GM23338 (cell line): ENCODE measurements around the gene TRIM32. TPM values are rescaled to one million over a fixed set of nuclear protein-coding genes. Genes with fewer than 3 reads are reported as not detected.

ENCODE experiments used
- ATAC-seq: fragments of 200-7000 bp; cut with Tn5 transposase; 3 replicates; pipeline ENCODE4 v1.9.1; 2020
- DNase-seq: peaks from one replicate; pipeline ENCODE4 v3.0.0-alpha.2; 2015; ENCODE audit warnings: low spot score
- H2AFZ ChIP-seq: fragments of 200-600 bp; sonication (generic); 2 replicates; pipeline ENCODE4 v1.8.0; 2016; ENCODE audit warnings: antibody characterized with exemption, mild to moderate bottlenecking, moderate library complexity
- H3F3A ChIP-seq: fragments of 200-600 bp; sonication (generic); replicated peaks from 2 replicates; pipeline ENCODE4 v1.8.0; 2017; ENCODE audit warnings: antibody characterized with exemption, mixed run types, low read depth
- H3K27ac ChIP-seq: fragments of 200-600 bp; sonication (generic); 2 replicates; pipeline ENCODE4 v1.6.1; 2016; ENCODE audit warnings: low read depth
- H3K27me3 ChIP-seq: fragments of 200-600 bp; sonication (generic); 2 replicates; pipeline ENCODE4 v1.8.0; 2016; ENCODE audit warnings: mild to moderate bottlenecking, mixed run types, moderate library complexity; ENCODE audit not compliant: insufficient read depth
- H3K36me3 ChIP-seq: fragments of 200-600 bp; sonication (generic); 2 replicates; pipeline ENCODE4 v1.8.0; 2016; ENCODE audit warnings: mild to moderate bottlenecking; ENCODE audit not compliant: insufficient read depth
- H3K4me1 ChIP-seq: fragments of 200-600 bp; sonication (generic); 2 replicates; pipeline ENCODE4 v1.8.0; 2016; ENCODE audit warnings: mild to moderate bottlenecking, moderate library complexity; ENCODE audit not compliant: insufficient read depth
- H3K4me2 ChIP-seq: fragments of 200-600 bp; sonication (generic); 2 replicates; pipeline ENCODE4 v1.7.1; 2017; ENCODE audit warnings: mixed run types
- H3K4me3 ChIP-seq: fragments of 200-600 bp; sonication (generic); 2 replicates; pipeline ENCODE4 v1.6.1; 2016; ENCODE audit warnings: mixed run types
- H3K79me2 ChIP-seq: fragments of 200-600 bp; sonication (generic); replicated peaks from 2 replicates; pipeline ENCODE4 v1.8.0; 2017; ENCODE audit warnings: mild to moderate bottlenecking; ENCODE audit not compliant: insufficient read depth
- H3K9me2 ChIP-seq: fragments of 200-600 bp; sonication (generic); 2 replicates; pipeline ENCODE4 v1.8.0; 2017; ENCODE audit not compliant: insufficient read depth
- H4K20me1 ChIP-seq: fragments of 200-600 bp; sonication (generic); replicated peaks from 2 replicates; pipeline ENCODE4 v1.8.0; 2017; ENCODE audit warnings: mild to moderate bottlenecking; ENCODE audit not compliant: insufficient read depth
- H3K27ac Mint-ChIP-seq: 2 replicates; pipeline ENCODE4 v1.8.0; 2020; ENCODE audit warnings: inconsistent platforms, mild to moderate bottlenecking, moderate library complexity, mixed read lengths
- H3K27me3 Mint-ChIP-seq: 3 replicates; pipeline ENCODE4 v1.8.0; 2022; ENCODE audit warnings: low read depth, mild to moderate bottlenecking, moderate library complexity, mixed read lengths, inconsistent platforms; ENCODE audit not compliant: insufficient read depth, poor library complexity
- H3K36me3 Mint-ChIP-seq: 3 replicates; pipeline ENCODE4 v1.8.0; 2021; ENCODE audit warnings: low read depth, mild to moderate bottlenecking, inconsistent platforms, moderate library complexity, mixed read lengths
- H3K4me1 Mint-ChIP-seq: 3 replicates; pipeline ENCODE4 v1.8.0; 2020; ENCODE audit warnings: mild to moderate bottlenecking, inconsistent platforms, mixed read lengths
- H3K4me3 Mint-ChIP-seq: 3 replicates; pipeline ENCODE4 v1.8.0; 2021; ENCODE audit warnings: moderate library complexity, mild to moderate bottlenecking, inconsistent platforms, mixed read lengths
- H3K9me3 Mint-ChIP-seq: 3 replicates; pipeline ENCODE4 v1.8.0; 2020; ENCODE audit warnings: moderate library complexity, mild to moderate bottlenecking, inconsistent platforms, mixed read lengths
- CREB1 ChIP-seq: fragments of 250-450 bp; sonication (Bioruptor Pico); IDR thresholded peaks from 2 replicates; pipeline ENCODE4 v1.5.0; 2020; ENCODE audit warnings: low read depth, mild to moderate bottlenecking, moderate library complexity
- EZH2 ChIP-seq: fragments of 200-600 bp; sonication (generic); IDR thresholded peaks from one replicate; pipeline ENCODE4 v1.8.0; 2017; ENCODE audit warnings: antibody characterized with exemption, mild to moderate bottlenecking, low read depth; ENCODE audit not compliant: unreplicated experiment
- EZH2phosphoT487 ChIP-seq: fragments of 200-600 bp; sonication (generic); IDR thresholded peaks from one replicate; pipeline ENCODE4 v1.8.1; 2018; ENCODE audit warnings: antibody characterized with exemption; ENCODE audit not compliant: unreplicated experiment
- JUNB ChIP-seq: IDR thresholded peaks from one replicate; pipeline ENCODE4 v1.6.1; 2016; ENCODE audit warnings: antibody characterized with exemption; ENCODE audit not compliant: unreplicated experiment
- STAT1 ChIP-seq: IDR thresholded peaks from one replicate; pipeline ENCODE4 v1.6.1; 2016; ENCODE audit warnings: antibody characterized with exemption; ENCODE audit not compliant: unreplicated experiment
- ZNF114 ChIP-seq: fragments of 250-450 bp; sonication (Bioruptor Pico); IDR thresholded peaks from 2 replicates; pipeline ENCODE4 v1.5.0; 2020; ENCODE audit warnings: mild to moderate bottlenecking, moderate library complexity
- ZNF331 ChIP-seq: fragments of 250-450 bp; sonication (Bioruptor Pico); IDR thresholded peaks from 2 replicates; pipeline ENCODE4 v1.5.0; 2020; ENCODE audit warnings: low read depth, mild to moderate bottlenecking, moderate library complexity
- ZNF462 ChIP-seq: fragments of 250-450 bp; sonication (Bioruptor Pico); IDR thresholded peaks from 2 replicates; pipeline ENCODE4 v1.5.0; 2020; ENCODE audit warnings: mild to moderate bottlenecking, moderate library complexity
- polyA plus RNA-seq: library from polyadenylated mRNA; unstranded; fragments of >200 nt; fragmentation: Nextera tagmentation; extraction: Ambion mirVana; gene quantifications from 2 replicates; pipeline ENCODE4 v1.2.1, GENCODE V29; 2016
- total RNA-seq: library from RNA; depleted of rRNA; stranded (reverse); fragments of >200 nt; shearing (Covaris generic); gene quantifications from 2 replicates; pipeline ENCODE4 v1.2.3, GENCODE V29; 2014
- TF ChIP-seq, protein P1 (sequence below): IDR thresholded peaks from 2 replicates; pipeline ENCODE4 v1.6.1; 2016; ENCODE audit warnings: antibody characterized with exemption

Gene TRIM32
- total and polyA plus RNA-seq, 2 experiments from 2014 or later, result 6.7 to 16.3 TPM

DNA sequence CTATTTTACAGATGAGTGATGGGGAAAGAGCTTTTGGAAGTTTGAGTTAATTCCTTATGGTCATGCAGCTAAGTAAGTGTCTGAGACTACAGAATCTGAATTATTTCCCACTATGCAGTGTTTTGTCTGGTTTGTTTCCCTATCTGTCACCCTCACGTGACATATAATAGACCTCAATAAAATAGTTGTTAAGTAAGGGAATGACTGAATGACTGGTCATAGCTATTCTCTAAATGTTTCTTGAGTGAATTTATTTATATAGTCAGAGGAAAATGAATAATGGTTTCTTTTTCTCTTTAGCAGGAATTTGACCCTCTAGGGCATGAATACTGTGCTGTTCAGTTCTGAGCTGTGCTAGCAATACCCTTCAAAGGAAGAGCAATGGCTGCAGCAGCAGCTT is 10.3 kb downstream of the TRIM32 start (continued):
- TF ChIP-seq ZNF462 (CRISPR knock-in tag) (no peak), CREB1 (CRISPR knock-in tag) (no peak), ZNF114 (no peak), EZH2 (no peak)

DNA sequence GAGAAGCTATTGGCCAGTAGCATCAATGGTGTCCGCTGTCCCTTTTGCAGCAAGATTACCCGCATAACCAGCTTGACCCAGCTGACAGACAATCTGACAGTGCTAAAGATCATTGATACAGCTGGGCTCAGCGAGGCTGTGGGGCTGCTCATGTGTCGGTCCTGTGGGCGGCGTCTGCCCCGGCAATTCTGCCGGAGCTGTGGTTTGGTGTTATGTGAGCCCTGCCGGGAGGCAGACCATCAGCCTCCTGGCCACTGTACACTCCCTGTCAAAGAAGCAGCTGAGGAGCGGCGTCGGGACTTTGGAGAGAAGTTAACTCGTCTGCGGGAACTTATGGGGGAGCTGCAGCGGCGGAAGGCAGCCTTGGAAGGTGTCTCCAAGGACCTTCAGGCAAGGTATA is 10.8 kb downstream of the TRIM32 start:
- Mint-ChIP-seq H3K4me3 (no peak overlapping the region), H3K4me1 (no peaks in the 10 kb centered on the region), H3K27me3 (peaks cover 1% of the 10 kb centered on the region), H3K27ac (no peak overlapping the region), H3K9me3 (no peaks in the 10 kb centered on the region; the same call in 2 of the 3 replicates), H3K36me3 (peaks cover 28% of the 10 kb centered on the region)
- no peak overlapping the region for H3K4me3 ChIP-seq
- peaks cover 26% of the 10 kb centered on the region for H3K79me2 ChIP-seq
- DNase-seq (no peak), ATAC-seq (no peak)
- no peaks in the 10 kb centered on the region for H3K4me1 ChIP-seq
- H3K9me2 ChIP-seq, result 0 out of 2 replicates have a peak, but pooled peaks cover 4% of the 10 kb centered on the region
- H2AFZ ChIP-seq, result no peak overlapping the region
- H3K27me3 ChIP-seq, result no peaks in the 10 kb centered on the region
- no peak overlapping the region for H3K4me2 ChIP-seq
- H3F3A ChIP-seq, result no peaks in the 10 kb centered on the region
- H3K36me3 ChIP-seq, result peaks cover 10% of the 10 kb centered on the region; the same call in 1 of the 2 replicates
- peaks cover 22% of the 10 kb centered on the region; the same call in 1 of the 2 replicates for H4K20me1 ChIP-seq
- no peak overlapping the region for H3K27ac ChIP-seq
- TF ChIP-seq JUNB (no peak), EZH2phosphoT487 (no peak), CREB1 (CRISPR knock-in tag) (no peak), EZH2 (no peak), ZNF331 (CRISPR knock-in tag) (no peak), ZNF114 (no peak), STAT1 (no peak), ZNF462 (CRISPR knock-in tag) (no peak)
- TF ChIP-seq, protein P1, sequence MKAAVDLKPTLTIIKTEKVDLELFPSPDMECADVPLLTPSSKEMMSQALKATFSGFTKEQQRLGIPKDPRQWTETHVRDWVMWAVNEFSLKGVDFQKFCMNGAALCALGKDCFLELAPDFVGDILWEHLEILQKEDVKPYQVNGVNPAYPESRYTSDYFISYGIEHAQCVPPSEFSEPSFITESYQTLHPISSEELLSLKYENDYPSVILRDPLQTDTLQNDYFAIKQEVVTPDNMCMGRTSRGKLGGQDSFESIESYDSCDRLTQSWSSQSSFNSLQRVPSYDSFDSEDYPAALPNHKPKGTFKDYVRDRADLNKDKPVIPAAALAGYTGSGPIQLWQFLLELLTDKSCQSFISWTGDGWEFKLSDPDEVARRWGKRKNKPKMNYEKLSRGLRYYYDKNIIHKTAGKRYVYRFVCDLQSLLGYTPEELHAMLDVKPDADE, result no peak
